Heart left ventricle (tissue), 13 donors: Measurements from ENCODE around the gene HNRNPK.

Source experiments
- POLR2A ChIP-seq, 2 donors: fragments of 450-650 bp; IDR thresholded peaks; one replicate each; pipeline ENCODE4 v1.6.1; 2017; ENCODE audit warnings: antibody characterized with exemption in 2 of 2, mild to moderate bottlenecking in 2 of 2, moderate library complexity in 2 of 2
- TF ChIP-seq, protein P1 (sequence below), 12 donors: fragments of 200-600 bp; sonication (generic) in 4 of 12; IDR thresholded peaks; one replicate each; pipeline versions ENCODE4 v1.5.0 to v1.8.0; 2018 to 2022; ENCODE audit warnings: antibody characterized with exemption in 12 of 12, mild to moderate bottlenecking in 5 of 12
- donor health status: ischemic (EF 13 %, LVEDD 7.1; RV severe dilation, severe dysfunction).
- donor health status: DM: no; HTN: yes; CAD: no.
- donor health status: DM: no; HTN: no; CAD: no.
- donor health status: ischemic (EF 25% LVEDD 6.9; RV normal size, moderate dysfunction).
- donor health status: ischemic (EF 25% LVEDD 5.7; RV mildly dilated, moderate dysfunction).
- donor health status: ischemic (EF 35%, LVEDD 5.7; RV mildly dilated, moderate dysfunction).
- donor health status: nonischemic (EF 11% LVEDD 7.7; RV severe dilation, severe dysfunction).
- donor health status: DM: yes; HTN: yes; CAD: no.
- donor health status: PGD.
- donor health status: ischemic (EF 29% LVEDD 5.4; RV normal size, mild dysfunction).
- donor health status: nonischemic (EF 23%, LVEDD 6.1; RV moderate dilation, normal function).

- no peak for TF ChIP-seq POLR2A (IDR thresholded peaks at IDR 0.05)
- TF ChIP-seq, protein P1, sequence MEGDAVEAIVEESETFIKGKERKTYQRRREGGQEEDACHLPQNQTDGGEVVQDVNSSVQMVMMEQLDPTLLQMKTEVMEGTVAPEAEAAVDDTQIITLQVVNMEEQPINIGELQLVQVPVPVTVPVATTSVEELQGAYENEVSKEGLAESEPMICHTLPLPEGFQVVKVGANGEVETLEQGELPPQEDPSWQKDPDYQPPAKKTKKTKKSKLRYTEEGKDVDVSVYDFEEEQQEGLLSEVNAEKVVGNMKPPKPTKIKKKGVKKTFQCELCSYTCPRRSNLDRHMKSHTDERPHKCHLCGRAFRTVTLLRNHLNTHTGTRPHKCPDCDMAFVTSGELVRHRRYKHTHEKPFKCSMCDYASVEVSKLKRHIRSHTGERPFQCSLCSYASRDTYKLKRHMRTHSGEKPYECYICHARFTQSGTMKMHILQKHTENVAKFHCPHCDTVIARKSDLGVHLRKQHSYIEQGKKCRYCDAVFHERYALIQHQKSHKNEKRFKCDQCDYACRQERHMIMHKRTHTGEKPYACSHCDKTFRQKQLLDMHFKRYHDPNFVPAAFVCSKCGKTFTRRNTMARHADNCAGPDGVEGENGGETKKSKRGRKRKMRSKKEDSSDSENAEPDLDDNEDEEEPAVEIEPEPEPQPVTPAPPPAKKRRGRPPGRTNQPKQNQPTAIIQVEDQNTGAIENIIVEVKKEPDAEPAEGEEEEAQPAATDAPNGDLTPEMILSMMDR (IDR thresholded peaks at IDR 0.05) = no peak
Measured at GRCh38 chr9:84024041-84024575, 44.1 kb upstream of the HNRNPK start.
